Epithelial cell of proximal tubule (primary cell): ENCODE measurements around the gene HLA-DQA1. TPM values are rescaled to one million over a fixed set of nuclear protein-coding genes. Genes with fewer than 3 reads are reported as not detected.

Experiments used
- DNase-seq: peaks from one replicate; pipeline ENCODE4 v3.0.0-alpha.2; 2011; ENCODE audit warnings: low read depth
- H3K4me3 ChIP-seq: 2 replicates; pipeline ENCODE4 v1.5.1; 2011; ENCODE audit warnings: low read depth, mild to moderate bottlenecking, low read length
- CTCF ChIP-seq: conservative IDR thresholded peaks from 2 replicates; pipeline ENCODE4 v1.5.1; 2012; ENCODE audit warnings: low read depth, mild to moderate bottlenecking, low read length
- total RNA-seq: library from RNA; depleted of rRNA; stranded (reverse); fragments of >200 nt; gene quantifications from 2 replicates; pipeline ENCODE4 v1.2.3, GENCODE V29; 2015

Gene HLA-DQA1
- total RNA-seq, 1 donor from 2014 or later = not detected

- no peak for DNase-seq
- no peak overlapping the region for H3K4me3 ChIP-seq
- TF ChIP-seq CTCF = no peak
Measured at GRCh38 chr6:32689531-32690501, 52.6 kb downstream of the HLA-DQA1 start.

GRCh38 chr6:32692019-32692418, 54.8 kb downstream of the HLA-DQA1 start:
- no peak for DNase-seq
- peak; percentile 79 for TF ChIP-seq CTCF
- H3K4me3 ChIP-seq = no peak overlapping the region

Other genes starting within 250 kb of the HLA-DQA1 start
- gene BTNL2, start 230.2 kb upstream of the HLA-DQA1 start, total RNA-seq = 0.63 TPM in 1 of 2 replicates, not detected in the other
- gene HLA-DRA, start 197.5 kb upstream of the HLA-DQA1 start, total RNA-seq = not detected in 2 replicates
- gene HLA-DRB5, start 107.1 kb upstream of the HLA-DQA1 start, total RNA-seq = not detected in 2 replicates
- gene HLA-DRB1, start 47.6 kb upstream of the HLA-DQA1 start, total RNA-seq = not detected in 2 replicates
- 0.51 and 0.58 TPM in 2 replicates for gene HLA-DQB1, start 29.3 kb downstream of the HLA-DQA1 start, total RNA-seq
- gene HLA-DQA2, start 104.0 kb downstream of the HLA-DQA1 start, total RNA-seq = not detected in 2 replicates
- gene HLA-DQB2, start 126.1 kb downstream of the HLA-DQA1 start, total RNA-seq = not detected in 2 replicates
- 0.58 TPM in 1 of 2 replicates, not detected in the other for gene HLA-DOB, start 179.6 kb downstream of the HLA-DQA1 start, total RNA-seq
- 23.6 and 29.4 TPM in 2 replicates for gene TAP2, start 201.3 kb downstream of the HLA-DQA1 start, total RNA-seq
- gene PSMB8, start 206.6 kb downstream of the HLA-DQA1 start, total RNA-seq = 75.1 and 84.4 TPM in 2 replicates
- gene TAP1, start 216.3 kb downstream of the HLA-DQA1 start, total RNA-seq = 50.7 and 54.5 TPM in 2 replicates
- 20.5 and 24.3 TPM in 2 replicates for gene PSMB9, start 216.8 kb downstream of the HLA-DQA1 start, total RNA-seq